NOMO-1 treated with DMSO at 0.1 percent for 48 hours (cell line): Measurements from ENCODE around the gene UGT2B28.
"Not testable (repeated sequence)": the region's sequence is repeated elsewhere in the genome, so short reads cannot be mapped to it uniquely, and the experiment has no call there.

Source experiments
- DNase-seq: peaks from one replicate; lab custom pipeline; 2025; ENCODE audit not compliant: unreplicated experiment; lab: John Stamatoyannopoulos, UW

The UGT2B28 gene

DNA sequence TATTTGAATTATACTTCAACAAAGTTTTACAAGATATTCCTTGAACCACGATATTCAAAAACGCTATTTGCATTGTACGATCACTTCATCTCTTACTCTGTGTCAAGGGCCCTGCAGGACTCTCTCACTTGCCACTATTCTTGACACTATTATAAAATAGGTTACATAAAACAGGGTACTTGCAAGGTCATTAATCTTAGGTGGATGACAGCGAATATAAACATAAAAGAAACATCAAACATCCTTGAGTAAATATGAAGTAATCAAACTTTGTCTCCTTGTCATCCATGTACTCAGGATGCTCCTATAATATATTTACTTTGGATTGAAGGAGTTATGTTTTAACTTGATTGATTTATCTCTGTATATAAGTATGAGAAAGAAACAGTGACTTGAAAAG lies at the start of gene UGT2B28:
TSS of gene UGT2B28 (plus strand) at position 395 of the 400 bp plus-strand sequence. CDS start 26 bp downstream, outside the sequence.
- DNase-seq: not testable (repeated sequence)

DNA sequence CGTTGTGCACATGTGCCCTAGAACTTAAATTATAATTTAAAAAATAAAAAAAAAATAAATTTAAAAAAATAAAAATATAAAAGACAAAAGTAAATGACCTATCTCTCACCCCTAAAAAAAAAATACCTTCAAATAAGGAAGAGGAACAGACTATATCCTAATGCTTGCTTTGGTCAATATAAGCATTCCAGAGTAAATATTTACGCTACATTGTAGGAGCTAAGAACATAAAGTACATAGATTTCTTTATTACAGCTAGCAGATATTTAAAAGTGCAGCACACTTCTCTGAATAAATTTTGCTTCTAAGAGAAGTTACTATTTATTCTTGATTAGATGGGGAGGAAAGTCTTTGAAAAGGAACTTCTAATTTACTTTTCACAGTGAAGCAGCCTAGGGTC lies 41.2 kb upstream of the UGT2B28 start:
- DNase-seq: no peak

DNA sequence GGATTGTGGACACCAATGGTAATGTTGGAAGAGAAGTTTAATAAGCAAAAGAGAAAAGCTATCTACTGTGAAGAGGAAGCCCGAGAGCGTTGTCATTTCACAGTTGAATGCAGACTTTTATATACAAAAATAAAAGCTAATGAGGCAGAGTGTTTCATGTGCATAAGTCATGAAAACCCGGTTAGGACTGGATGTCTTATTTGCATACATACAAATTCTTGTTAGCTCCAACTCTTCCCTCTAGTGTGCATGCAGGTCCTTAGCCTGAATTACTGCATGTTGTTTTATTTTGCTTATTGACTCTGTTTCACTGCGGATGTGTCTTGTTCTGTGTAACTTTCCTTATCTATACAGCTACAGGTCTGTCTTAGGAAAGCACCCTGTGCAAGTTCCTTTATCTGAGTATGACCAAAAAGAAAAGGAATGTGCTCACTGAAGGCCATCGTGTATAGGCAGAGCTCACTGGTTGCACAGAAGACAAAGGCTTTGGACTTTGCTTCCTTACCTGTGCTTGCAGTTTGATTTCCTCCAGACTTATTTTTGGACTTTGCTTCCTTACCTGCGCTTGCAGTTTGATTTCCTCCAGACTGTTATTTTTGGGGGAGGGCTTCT lies 40.6 kb upstream of the UGT2B28 start:
- DNase-seq: no peak

- not testable (repeated sequence) for DNase-seq
These were observed 39.5 kb upstream of the UGT2B28 start for GRCh38 chr4:69240787-69241186.

DNA sequence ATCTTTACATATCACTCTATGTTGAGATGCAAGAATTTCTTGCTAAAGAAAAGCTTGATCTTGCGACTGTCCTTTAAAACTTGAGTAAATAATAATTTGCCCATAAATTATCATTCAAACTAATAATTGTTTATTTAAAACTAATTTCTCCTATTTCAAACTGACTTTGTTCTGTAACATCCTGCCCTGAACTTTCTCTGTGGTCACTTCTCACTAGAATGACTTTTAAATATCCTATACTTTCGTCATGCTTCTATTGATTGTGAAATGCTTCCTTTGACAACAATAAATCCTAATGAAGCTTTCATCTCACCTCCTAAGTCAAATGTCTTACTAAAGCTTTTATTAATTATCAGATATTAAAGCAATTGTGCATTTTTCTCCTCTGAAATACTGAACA lies 38.5 kb upstream of the UGT2B28 start:
- peak; percentile 23 for DNase-seq

GRCh38 chr4:69242562-69243240 lies 37.6 kb upstream of the UGT2B28 start:
- DNase-seq: not testable (repeated sequence)

GRCh38 chr4:69250884-69251283 lies 29.4 kb upstream of the UGT2B28 start:
- DNase-seq: not testable (repeated sequence)

DNA sequence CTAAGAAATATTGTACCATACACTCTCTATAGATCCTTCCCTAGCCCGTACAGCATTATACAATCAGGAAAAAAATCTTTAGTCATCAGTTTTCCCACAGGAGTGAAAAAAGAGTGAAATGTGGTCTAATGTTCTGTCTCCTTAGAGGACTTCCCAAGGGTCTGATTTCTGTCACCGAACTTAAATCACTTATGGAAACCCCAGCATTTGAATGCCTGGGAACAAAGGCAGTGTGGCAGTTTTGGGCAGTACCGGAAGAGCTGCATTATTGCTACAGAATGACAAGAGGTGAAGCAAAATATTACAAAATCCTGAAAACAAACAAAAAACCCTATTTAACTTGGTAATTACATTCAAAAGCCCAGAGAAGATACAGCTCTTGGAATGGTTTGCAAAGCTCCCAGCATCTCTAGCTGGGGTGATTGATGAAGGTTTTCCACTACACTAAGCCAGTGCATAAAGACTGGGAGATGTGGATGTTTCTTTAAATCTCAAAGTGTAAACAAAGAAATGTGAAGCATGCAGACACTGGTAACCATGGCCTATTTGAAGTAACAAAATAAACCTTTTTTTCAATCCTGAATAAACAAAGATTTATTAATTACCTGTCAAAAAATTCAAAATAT lies 27.0 kb upstream of the UGT2B28 start:
- not testable (repeated sequence) for DNase-seq

GRCh38 chr4:69268612-69269011 lies 11.7 kb upstream of the UGT2B28 start:
- not testable (repeated sequence) for DNase-seq

- not testable (repeated sequence) for DNase-seq
These were observed 16.1 kb downstream of the UGT2B28 start for GRCh38 chr4:69296356-69296755.

- not testable (repeated sequence) for DNase-seq
These were observed 28.3 kb downstream of the UGT2B28 start for GRCh38 chr4:69308426-69309033.

DNA sequence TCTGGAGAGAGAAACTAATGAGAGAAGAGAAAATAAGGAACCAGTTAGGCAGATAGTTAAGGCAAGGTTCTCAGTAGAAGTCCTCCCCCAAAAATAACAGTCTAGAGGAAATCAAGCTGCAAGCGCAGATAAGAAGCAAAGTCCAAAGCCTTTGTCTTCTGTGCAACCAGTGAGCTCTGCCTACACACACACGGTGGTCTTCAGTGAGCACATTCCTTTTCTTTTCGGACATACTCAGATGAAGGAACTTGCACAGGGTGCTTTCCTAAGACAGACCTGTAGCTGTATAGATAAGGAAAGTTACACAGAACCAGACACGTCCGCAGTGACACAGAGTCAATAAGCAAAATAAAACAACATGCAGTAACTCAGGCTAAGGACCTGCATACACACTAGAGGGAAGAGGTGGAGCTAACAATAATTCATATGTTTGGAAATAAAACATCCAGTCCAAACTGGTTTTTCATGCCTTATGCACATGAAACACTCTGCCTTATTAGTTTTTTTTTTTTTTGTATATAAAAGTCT lies 29.3 kb downstream of the UGT2B28 start:
- DNase-seq: not testable (repeated sequence)

GRCh38 chr4:69310262-69310661 lies 30.0 kb downstream of the UGT2B28 start:
- not testable (repeated sequence) for DNase-seq

- peak; percentile 0 for DNase-seq
These were observed 37.5 kb downstream of the UGT2B28 start for GRCh38 chr4:69317669-69318298.

DNA sequence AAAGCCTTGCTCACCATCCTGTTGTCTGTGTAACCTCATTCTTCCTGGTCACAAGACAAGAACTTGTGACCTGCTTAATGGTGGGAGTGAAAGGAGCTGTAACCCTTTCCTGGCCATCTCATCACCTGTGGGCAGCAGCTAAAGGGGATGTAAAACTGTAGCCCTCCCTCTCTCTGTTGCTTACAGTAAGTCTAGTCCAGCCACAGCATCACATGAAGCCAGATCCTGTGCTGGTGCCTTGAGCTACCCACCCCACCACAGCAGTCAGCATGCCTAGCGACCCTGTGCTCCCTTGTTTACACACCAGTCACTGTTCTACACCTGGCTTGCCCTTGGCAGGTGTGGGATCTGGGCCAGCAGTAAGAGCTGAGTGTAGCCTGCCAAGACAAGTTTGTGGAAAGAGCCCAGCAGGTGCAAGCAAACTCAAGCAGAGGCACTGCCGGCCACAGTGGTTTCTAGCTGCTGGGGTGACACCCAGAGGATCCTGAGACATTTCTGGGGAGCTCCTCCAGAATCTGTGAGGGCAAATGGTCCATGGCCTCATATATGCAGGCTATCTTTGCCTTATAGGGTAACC lies 41.0 kb downstream of the UGT2B28 start:
- DNase-seq: no peak

GRCh38 chr4:69322055-69322454 lies 41.8 kb downstream of the UGT2B28 start:
- no peak for DNase-seq

DNA sequence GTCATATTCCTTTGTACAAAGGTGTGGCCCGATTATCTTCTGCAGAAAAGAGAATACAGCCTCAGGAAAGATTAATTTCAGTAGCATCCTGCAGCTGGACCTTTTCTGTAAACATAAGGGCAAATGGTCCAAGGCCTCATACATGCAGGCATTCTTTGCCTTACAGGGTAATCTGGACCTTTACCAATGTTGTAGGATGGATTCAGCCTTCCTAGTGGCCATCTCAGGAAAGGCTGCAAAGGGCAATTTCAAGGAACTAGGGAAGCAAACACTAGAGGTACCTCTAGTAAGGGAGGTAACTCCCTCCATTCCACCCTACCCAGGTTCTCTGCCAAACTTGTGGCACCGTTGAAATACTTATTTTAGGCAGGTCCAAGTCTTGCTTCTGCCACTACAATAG lies 43.0 kb downstream of the UGT2B28 start:
- DNase-seq: no peak

DNA sequence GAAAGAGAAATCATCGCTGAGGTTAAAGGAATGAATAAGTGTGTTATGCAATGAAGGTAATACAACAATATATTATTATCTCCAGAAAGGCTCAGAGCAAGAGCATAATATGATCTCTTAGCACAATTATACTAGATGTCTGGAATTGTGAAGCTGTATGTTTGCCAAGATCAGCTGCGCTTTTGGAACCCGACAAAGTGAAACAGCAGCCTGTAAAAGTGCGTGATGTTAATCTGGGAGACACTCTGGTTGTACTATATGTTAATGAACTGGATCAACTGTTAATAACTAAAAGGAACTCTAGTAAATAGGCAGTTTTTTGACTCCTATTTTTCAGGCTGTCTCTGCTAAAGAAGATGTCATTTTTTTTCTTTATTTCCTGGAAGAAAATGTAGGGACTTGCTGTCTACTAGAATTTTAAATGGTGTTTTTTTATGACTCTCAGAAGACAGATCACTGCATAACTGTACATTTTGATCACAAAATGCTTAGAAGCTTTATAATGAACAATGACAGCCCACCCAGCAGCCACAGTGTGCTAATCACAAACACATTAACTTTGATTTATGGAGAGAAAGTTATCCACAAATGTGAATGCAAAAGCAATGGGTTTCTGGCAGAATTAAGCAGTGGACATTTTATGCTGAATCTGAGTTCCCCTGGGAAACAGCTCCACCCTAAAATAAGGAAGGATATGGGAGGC lies 50.2 kb downstream of the UGT2B28 start:
- no peak for DNase-seq

- DNase-seq: not testable (repeated sequence)
These were observed 51.0 kb downstream of the UGT2B28 start for GRCh38 chr4:69331304-69331703.

GRCh38 chr4:69335485-69335884 lies 55.2 kb downstream of the UGT2B28 start:
- DNase-seq: not testable (repeated sequence)
